ENCODE data around the gene EIF4E2.

EIF4E2 gene

DNA sequence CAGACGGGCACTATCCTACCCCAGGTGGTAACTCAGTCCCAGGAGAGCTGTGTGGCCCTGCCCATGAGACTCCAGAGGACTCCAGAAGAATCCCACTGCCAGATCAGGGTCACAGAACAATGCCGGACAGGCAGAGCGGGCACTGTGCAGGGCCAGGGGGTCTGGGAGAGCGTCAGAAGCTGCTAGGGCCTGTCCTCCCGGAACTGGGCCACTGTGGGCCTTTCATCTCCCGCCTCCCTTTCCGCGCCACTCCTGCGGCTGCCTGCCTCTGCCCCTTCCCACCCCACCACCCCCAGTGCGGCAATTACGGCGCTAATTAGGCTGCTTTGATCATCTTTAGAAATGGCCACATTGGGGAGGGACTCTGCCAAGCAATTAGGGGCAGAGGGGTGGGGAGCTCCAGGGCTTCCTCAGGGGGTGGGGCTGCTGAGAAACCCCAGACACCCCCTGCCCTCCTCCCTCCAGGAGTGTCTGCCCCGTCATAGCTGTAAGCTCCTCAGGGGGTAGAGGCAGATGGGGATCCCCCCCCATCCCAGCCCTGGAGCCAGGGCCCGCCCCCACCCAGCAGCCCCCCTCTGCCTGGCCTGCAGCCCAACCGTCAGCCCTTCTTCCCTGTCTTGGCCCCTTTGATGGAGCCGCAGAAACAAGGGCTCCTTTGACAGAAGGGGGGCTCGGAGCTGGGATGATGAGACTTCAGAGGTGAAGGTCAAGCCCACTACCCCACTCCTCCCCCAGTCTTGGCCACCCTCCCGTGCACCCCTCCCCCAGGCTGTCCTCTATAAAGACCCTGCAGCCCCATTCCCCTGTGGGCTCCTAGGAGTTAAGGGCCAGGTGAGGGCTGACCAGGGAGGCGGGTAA is 30.7 kb upstream of the EIF4E2 start, which contains the start of gene PRSS56:
Gene PRSS56 (plus strand): TSS at position 808 of the 858 bp plus-strand sequence. CDS start 211 bp downstream, outside the sequence.
- Histone ChIP-seq H3K27me3 (peaks cover 63% of the 10 kb centered on the region), H3K9me3 (no peaks in the 10 kb centered on the region), H3K4me1 (ENCODE audit: control insufficient read depth in 1 of 2, insufficient read depth in 1 of 2, low read depth in 1 of 2, low read length in 1 of 2) (peaks cover 0 to 9% of the 10 kb centered on the region in 2 experiments), H3K36me3 (no peaks in the 10 kb centered on the region), H3K4me3 (ENCODE audit: low read depth in 1 of 2, low read length in 1 of 2) (no peak within 1 kb of the TSS), H3K27ac (no peak within 1 kb of the TSS)
- TF ChIP-seq, protein P1, sequence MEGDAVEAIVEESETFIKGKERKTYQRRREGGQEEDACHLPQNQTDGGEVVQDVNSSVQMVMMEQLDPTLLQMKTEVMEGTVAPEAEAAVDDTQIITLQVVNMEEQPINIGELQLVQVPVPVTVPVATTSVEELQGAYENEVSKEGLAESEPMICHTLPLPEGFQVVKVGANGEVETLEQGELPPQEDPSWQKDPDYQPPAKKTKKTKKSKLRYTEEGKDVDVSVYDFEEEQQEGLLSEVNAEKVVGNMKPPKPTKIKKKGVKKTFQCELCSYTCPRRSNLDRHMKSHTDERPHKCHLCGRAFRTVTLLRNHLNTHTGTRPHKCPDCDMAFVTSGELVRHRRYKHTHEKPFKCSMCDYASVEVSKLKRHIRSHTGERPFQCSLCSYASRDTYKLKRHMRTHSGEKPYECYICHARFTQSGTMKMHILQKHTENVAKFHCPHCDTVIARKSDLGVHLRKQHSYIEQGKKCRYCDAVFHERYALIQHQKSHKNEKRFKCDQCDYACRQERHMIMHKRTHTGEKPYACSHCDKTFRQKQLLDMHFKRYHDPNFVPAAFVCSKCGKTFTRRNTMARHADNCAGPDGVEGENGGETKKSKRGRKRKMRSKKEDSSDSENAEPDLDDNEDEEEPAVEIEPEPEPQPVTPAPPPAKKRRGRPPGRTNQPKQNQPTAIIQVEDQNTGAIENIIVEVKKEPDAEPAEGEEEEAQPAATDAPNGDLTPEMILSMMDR (IDR thresholded peaks at IDR 0.05), result no peak

DNA sequence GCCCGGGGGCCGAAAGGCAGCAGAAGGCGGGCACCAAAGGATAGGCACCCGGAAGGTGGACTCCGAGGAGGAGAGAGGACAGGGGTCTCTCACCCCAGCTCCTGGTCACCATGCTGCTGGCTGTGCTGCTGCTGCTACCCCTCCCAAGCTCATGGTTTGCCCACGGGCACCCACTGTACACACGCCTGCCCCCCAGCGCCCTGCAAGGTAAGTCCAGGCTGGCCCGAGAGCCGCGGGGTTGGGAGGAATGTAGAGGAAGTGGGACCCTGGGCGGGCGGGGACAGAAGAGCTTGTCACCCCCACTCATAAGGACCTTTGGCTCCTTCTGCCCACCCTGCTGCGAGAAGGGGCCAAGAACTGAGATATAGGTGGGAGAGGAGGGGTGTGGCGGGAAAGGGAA is 30.0 kb upstream of the EIF4E2 start:
- TF ChIP-seq, protein P1 (IDR thresholded peaks at IDR 0.05), result no peak
- no peak overlapping the region for H3K27ac ChIP-seq
- no peaks in the 10 kb centered on the region for H3K9me3 ChIP-seq
- H3K27me3 ChIP-seq, result peaks cover 70% of the 10 kb centered on the region
- peaks cover 0 to 9% of the 10 kb centered on the region in 2 experiments for H3K4me1 ChIP-seq (ENCODE audit: control insufficient read depth in 1 of 2, insufficient read depth in 1 of 2, low read depth in 1 of 2, low read length in 1 of 2)
- H3K4me3 ChIP-seq (ENCODE audit: low read depth in 1 of 2, low read length in 1 of 2), result no peak overlapping the region
- H3K36me3 ChIP-seq, result no peaks in the 10 kb centered on the region

DNA sequence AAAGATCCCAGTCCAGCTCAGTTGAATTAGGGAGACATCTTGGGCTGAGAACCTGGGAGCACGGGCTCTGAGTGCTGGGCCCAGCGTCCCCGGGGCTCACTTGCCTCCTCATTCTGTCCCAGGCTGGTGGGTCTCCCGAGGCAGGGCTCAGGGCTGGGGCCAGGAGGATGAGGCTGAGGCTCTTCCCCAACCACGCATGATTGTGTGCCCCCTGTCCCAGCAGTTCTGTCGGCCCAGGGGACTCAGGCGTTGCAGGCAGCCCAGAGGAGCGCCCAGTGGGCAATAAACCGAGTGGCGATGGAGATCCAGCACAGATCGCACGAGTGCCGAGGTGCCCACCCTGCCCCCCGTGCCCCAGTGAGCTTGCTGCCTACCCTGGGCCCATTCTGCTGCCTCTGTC is 29.4 kb upstream of the EIF4E2 start:
- Histone ChIP-seq H3K9me3 (no peaks in the 10 kb centered on the region), H3K4me3 (ENCODE audit: low read depth in 1 of 2, low read length in 1 of 2) (no peak overlapping the region), H3K27me3 (peaks cover 76% of the 10 kb centered on the region), H3K4me1 (ENCODE audit: control insufficient read depth in 1 of 2, insufficient read depth in 1 of 2, low read depth in 1 of 2, low read length in 1 of 2) (peaks cover 0 to 9% of the 10 kb centered on the region in 2 experiments), H3K36me3 (no peaks in the 10 kb centered on the region), H3K27ac (no peak overlapping the region)
- TF ChIP-seq, protein P1 (IDR thresholded peaks at IDR 0.05), result no peak

DNA sequence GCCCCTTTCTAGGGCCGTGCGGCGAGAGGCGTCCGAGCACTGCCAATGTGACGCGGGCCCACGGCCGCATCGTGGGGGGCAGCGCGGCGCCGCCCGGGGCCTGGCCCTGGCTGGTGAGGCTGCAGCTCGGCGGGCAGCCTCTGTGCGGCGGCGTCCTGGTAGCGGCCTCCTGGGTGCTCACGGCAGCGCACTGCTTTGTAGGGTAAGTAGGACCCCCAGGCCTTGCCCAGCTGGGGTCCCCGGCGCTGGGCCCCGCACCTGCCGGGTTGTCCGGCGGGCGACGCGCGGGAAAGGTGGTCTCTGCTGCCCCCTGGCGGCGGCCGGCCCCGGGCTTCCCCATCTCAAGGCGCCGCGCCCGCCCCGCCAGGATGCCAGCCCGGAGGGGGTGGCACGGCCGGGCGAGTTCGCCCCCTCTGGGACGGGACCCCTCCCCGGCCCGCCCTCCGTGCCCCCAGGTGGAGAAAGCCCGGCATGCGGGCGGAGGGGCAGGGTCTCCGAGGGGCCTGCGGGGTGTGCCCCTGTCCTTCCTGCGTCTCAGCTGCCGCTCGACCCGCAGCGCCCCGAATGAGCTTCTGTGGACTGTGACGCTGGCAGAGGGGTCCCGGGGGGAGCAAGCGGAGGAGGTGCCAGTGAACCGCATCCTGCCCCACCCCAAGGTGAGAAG is 28.4 kb upstream of the EIF4E2 start:
- H3K27ac ChIP-seq, result no peak overlapping the region
- TF ChIP-seq, protein P1 (IDR thresholded peaks at IDR 0.05), result peak; percentile 75
- H3K4me3 ChIP-seq (ENCODE audit: low read depth in 1 of 2, low read length in 1 of 2), result peak overlapping the region in 1 of 2 experiments; percentile 7
- H3K9me3 ChIP-seq, result no peaks in the 10 kb centered on the region
- peaks cover 86% of the 10 kb centered on the region for H3K27me3 ChIP-seq
- no peaks in the 10 kb centered on the region for H3K36me3 ChIP-seq
- peaks cover 0 to 9% of the 10 kb centered on the region in 2 experiments for H3K4me1 ChIP-seq (ENCODE audit: control insufficient read depth in 1 of 2, insufficient read depth in 1 of 2, low read depth in 1 of 2, low read length in 1 of 2)

DNA sequence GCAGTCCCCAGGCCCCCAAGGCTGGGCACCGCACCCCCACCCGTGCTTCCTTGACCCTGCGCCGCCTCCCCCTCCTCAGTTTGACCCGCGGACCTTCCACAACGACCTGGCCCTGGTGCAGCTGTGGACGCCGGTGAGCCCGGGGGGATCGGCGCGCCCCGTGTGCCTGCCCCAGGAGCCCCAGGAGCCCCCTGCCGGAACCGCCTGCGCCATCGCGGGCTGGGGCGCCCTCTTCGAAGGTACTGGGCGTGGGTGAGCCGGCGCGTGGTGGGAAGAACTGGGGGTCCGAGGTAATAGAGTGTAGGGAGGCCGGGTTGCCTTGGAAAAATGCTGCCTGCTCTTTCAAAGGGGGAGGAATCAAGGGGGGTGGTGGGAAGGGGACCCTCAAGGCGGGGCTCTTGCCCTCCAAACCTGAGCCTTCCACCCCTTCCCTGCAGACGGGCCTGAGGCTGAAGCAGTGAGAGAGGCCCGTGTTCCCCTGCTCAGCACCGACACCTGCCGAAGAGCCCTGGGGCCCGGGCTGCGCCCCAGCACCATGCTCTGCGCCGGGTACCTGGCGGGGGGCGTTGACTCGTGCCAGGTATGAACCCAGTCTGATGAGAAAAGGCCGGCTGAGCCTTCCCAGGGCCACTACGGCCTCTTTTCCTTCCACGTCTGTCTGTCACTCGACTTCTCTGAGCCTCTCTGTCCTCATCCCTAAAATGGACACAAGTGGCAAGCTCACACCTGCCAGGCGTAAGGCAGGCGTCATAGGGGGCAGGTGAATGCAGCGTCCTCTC is 27.7 kb upstream of the EIF4E2 start:
- H3K4me1 ChIP-seq (ENCODE audit: control insufficient read depth in 1 of 2, insufficient read depth in 1 of 2, low read depth in 1 of 2, low read length in 1 of 2), result peaks cover 0 to 9% of the 10 kb centered on the region in 2 experiments
- no peak overlapping the region for H3K27ac ChIP-seq
- H3K27me3 ChIP-seq, result peaks cover 93% of the 10 kb centered on the region
- no peaks in the 10 kb centered on the region for H3K36me3 ChIP-seq
- H3K4me3 ChIP-seq (ENCODE audit: low read depth in 1 of 2, low read length in 1 of 2), result no peak overlapping the region
- TF ChIP-seq, protein P1 (IDR thresholded peaks at IDR 0.05), result no peak
- H3K9me3 ChIP-seq, result no peaks in the 10 kb centered on the region

Data from neutrophil (primary cell).